Measurements from ENCODE around the gene JCHAIN.
"Not testable (repeated sequence)": the region's sequence is repeated elsewhere in the genome, so short reads cannot be mapped to it uniquely, and the experiment has no call there.

DNA sequence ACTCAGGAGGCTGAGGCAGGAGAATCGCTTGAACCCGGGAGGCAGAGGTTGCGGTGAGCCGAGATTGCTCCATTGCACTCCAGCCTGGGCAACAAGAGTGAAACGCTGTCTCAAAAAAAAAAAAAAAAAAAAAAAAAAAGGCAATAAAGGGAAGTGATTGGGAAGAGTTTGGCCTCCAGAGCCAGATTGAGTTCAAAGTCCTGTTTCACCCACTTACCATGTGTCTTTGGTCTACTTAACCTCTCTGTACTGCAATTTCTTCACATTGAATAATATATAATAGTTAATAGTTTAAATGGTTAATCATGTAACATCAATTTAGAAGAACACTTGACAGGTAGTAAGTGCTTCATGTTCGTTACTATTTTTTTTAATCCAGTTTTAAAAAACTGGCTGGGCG is 28.3 kb upstream of the JCHAIN start:
- TF ChIP-seq ZNF782 (CRISPR knock-in tag; IDR thresholded peaks at IDR 0.05; ENCODE audit: borderline replicate concordance); MIER3 (CRISPR knock-in tag; IDR thresholded peaks at IDR 0.05; ENCODE audit: borderline replicate concordance); BRD4 (CRISPR knock-in tag; IDR thresholded peaks at IDR 0.05): not testable (repeated sequence)
- TF ChIP-seq, protein P1, sequence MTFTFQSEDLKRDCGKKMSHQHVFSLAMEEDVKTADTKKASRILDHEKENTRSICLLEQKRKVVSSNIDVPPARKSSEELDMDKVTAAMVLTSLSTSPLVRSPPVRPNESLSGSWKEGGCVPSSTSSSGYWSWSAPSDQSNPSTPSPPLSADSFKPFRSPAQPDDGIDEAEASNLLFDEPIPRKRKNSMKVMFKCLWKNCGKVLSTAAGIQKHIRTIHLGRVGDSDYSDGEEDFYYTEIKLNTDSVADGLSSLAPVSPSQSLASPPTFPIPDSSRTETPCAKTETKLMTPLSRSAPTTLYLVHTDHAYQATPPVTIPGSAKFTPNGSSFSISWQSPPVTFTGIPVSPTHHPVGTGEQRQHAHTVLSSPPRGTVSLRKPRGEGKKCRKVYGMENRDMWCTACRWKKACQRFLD (CRISPR knock-in tag; IDR thresholded peaks at IDR 0.05; ENCODE audit: borderline replicate concordance): not testable (repeated sequence)
